Suprapubic skin (tissue), 4 donors: ENCODE data around the gene SLC10A3. TPM values are rescaled to one million over a fixed set of nuclear protein-coding genes. Genes with fewer than 3 reads are reported as not detected.

ENCODE experiments used
- DNase-seq, 2 donors: peaks; one replicate each; pipeline ENCODE4 v3.0.0-alpha.2; 2019; ENCODE audit warnings: low spot score in 2 of 2
- H3K27ac ChIP-seq: fragments of 200-600 bp; sonication (generic); one replicate; pipeline ENCODE4 v1.5.1; 2019
- H3K27me3 ChIP-seq: fragments of 200-600 bp; sonication (generic); one replicate; pipeline ENCODE4 v1.5.1; 2019
- H3K36me3 ChIP-seq: fragments of 200-600 bp; sonication (generic); one replicate; pipeline ENCODE4 v1.5.1; 2019
- H3K4me1 ChIP-seq: fragments of 200-600 bp; sonication (generic); one replicate; pipeline ENCODE4 v1.5.1; 2019
- H3K4me3 ChIP-seq: fragments of 200-600 bp; sonication (generic); one replicate; pipeline ENCODE4 v1.5.1; 2019; ENCODE audit warnings: mild to moderate bottlenecking
- H3K9me3 ChIP-seq: fragments of 200-600 bp; sonication (generic); one replicate; pipeline ENCODE4 v1.5.1; 2019
- EP300 ChIP-seq: sonication (generic); formaldehyde crosslinking; IDR thresholded peaks from one replicate; pipeline ENCODE4 v1.6.1; 2017; ENCODE audit warnings: antibody characterized with exemption
- POLR2A ChIP-seq, 2 donors: fragments of 450-650 bp; IDR thresholded peaks; one replicate each; pipeline ENCODE4 v1.6.1; 2017; ENCODE audit warnings: antibody characterized with exemption in 2 of 2, mild to moderate bottlenecking in 2 of 2, moderate library complexity in 2 of 2
- POLR2AphosphoS5 ChIP-seq, 3 donors: sonication (generic); formaldehyde crosslinking; IDR thresholded peaks; one replicate each; pipeline ENCODE4 v1.6.1; 2017; ENCODE audit warnings: antibody characterized with exemption in 3 of 3
- WGBS: methylation state at CpG from one replicate; pipeline ENCODE4 v1.1.5; 2018; 5-methylcytosine and 5-hydroxymethylcytosine counted together
- total RNA-seq, 4 donors: library from RNA; depleted of rRNA; stranded (reverse); fragments of >200 nt; gene quantifications; one replicate each; pipeline ENCODE4 v1.1.0, GENCODE V29; 2016
- TF ChIP-seq, protein P1 (sequence below), 2 donors: fragments of 200-600 bp in 1 of 2; fragments of 450-650 bp in 1 of 2; sonication (generic) in 1 of 2; IDR thresholded peaks; one replicate each; pipeline ENCODE4 v1.5.1; 2016 to 2019; ENCODE audit warnings: antibody characterized with exemption in 2 of 2, mild to moderate bottlenecking in 1 of 2, moderate library complexity in 1 of 2

Gene SLC10A3
- total RNA-seq, 4 donors from 2014 or later, result 16.5 to 45.0 (median 38.8) TPM

- WGBS, result 39% methylated on average over 13 of the region's 35 CpGs
- Histone ChIP-seq H3K27me3 (no peaks in the 10 kb centered on the region), H3K4me3 (peak overlapping the region; percentile 69), H3K4me1 (peaks cover 32% of the 10 kb centered on the region), H3K27ac (peak overlapping the region; percentile 83), H3K36me3 (no peaks in the 10 kb centered on the region), H3K9me3 (no peaks in the 10 kb centered on the region)
- TF ChIP-seq, protein P1, sequence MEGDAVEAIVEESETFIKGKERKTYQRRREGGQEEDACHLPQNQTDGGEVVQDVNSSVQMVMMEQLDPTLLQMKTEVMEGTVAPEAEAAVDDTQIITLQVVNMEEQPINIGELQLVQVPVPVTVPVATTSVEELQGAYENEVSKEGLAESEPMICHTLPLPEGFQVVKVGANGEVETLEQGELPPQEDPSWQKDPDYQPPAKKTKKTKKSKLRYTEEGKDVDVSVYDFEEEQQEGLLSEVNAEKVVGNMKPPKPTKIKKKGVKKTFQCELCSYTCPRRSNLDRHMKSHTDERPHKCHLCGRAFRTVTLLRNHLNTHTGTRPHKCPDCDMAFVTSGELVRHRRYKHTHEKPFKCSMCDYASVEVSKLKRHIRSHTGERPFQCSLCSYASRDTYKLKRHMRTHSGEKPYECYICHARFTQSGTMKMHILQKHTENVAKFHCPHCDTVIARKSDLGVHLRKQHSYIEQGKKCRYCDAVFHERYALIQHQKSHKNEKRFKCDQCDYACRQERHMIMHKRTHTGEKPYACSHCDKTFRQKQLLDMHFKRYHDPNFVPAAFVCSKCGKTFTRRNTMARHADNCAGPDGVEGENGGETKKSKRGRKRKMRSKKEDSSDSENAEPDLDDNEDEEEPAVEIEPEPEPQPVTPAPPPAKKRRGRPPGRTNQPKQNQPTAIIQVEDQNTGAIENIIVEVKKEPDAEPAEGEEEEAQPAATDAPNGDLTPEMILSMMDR (IDR thresholded peaks at IDR 0.05), result no peak
- TF ChIP-seq POLR2AphosphoS5 (IDR thresholded peaks at IDR 0.05) (no peak), EP300 (no peak), POLR2A (IDR thresholded peaks at IDR 0.05) (no peak)
- DNase-seq, result peak in 1 of 2 donors; percentile 70
Measured at GRCh38 chrX:154486052-154486395, 4.4 kb downstream of the SLC10A3 start.

DNA sequence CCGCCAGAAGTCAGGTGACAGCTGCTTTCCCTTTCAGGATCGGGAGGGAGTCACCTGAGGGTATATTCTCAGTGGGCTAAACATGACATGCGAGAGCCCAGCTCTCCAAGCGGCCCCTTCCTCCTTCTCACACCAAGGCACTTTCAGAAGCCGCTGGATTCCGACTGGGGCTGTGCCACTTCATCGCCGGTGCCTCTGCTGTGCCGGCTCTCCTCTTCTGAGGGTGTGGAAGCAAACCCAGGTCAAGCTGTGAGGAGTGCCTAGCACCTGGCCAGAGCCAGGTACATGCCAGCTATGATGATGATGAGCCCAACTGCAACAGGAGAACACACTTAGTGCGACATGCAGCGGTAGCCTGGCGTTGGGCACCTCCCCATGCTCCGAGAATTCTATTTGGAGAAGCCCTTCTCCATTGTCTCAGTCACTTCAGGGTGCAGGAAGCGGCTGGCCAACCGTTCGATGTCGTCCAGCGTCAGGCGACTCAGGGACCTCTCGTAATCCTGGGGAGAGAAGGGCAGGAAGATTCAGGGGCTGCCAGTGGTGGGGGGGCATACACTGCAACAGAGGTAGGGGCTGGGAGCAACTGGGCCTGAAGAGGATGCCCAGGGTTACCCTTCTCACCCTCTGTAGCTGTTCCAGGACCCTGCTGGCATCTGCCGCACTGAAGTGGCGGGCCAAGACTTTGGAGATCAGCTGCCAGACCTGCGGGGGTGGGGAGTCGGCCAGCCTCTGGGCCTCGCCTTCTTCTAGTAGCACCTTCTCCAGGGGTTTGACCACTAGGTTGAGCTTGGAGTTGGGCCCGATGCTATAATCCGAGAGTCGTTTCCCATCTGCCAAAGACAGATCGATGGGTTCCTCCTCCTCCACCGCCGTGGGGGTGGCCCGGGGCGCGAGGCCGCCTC, 5.0 kb downstream of the SLC10A3 start:
- Histone ChIP-seq H3K4me3 (peak overlapping the region; percentile 69), H3K4me1 (peaks cover 32% of the 10 kb centered on the region), H3K27ac (peak overlapping the region; percentile 83), H3K27me3 (no peaks in the 10 kb centered on the region), H3K36me3 (no peaks in the 10 kb centered on the region), H3K9me3 (no peaks in the 10 kb centered on the region)
- 83% methylated on average over 8 of the region's 35 CpGs for whole genome bisulfite sequencing
- TF ChIP-seq POLR2AphosphoS5 (IDR thresholded peaks at IDR 0.05) (no peak), POLR2A (IDR thresholded peaks at IDR 0.05) (no peak), EP300 (no peak)
- TF ChIP-seq, protein P1 (IDR thresholded peaks at IDR 0.05), result no peak
- DNase-seq, result peak in 1 of 2 donors; percentile 68

- H3K9me3 ChIP-seq, result no peaks in the 10 kb centered on the region
- H3K4me3 ChIP-seq, result no peak overlapping the region
- peak in 1 of 2 donors; percentile 59 for DNase-seq
- TF ChIP-seq EP300, result no peak
- TF ChIP-seq, protein P1 (IDR thresholded peaks at IDR 0.05), result no peak
- H3K27ac ChIP-seq, result no peak overlapping the region
- no peaks in the 10 kb centered on the region for H3K27me3 ChIP-seq
- H3K4me1 ChIP-seq, result peaks cover 31% of the 10 kb centered on the region
- 65% methylated on average over 10 of the region's 16 CpGs for WGBS
- H3K36me3 ChIP-seq, result no peaks in the 10 kb centered on the region
Measured at GRCh38 chrX:154484255-154485149, 5.9 kb downstream of the SLC10A3 start.

DNA sequence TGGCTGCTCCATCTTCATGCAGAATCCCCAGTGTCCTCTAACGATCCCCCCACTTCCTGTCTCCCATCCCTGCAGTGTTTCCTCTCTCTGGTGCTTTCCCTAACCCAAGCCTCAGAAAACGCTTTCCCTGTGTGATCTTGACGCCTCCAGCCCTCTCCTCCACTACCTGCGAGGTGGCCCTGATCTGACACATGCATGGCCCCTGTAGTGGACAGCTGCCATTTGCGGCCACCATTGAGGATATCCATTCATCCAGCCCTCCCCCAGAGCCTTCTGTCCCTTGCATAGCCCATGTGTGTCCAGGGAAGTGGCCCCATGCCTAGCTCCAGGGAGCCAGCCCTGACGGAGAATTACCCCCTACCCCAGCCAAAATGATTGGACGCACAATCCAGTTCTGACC, 7.1 kb downstream of the SLC10A3 start:
- H3K9me3 ChIP-seq, result no peaks in the 10 kb centered on the region
- no peak for DNase-seq
- peaks cover 26% of the 10 kb centered on the region for H3K4me1 ChIP-seq
- H3K36me3 ChIP-seq, result no peaks in the 10 kb centered on the region
- H3K27me3 ChIP-seq, result no peaks in the 10 kb centered on the region
- no peak overlapping the region for H3K27ac ChIP-seq
- H3K4me3 ChIP-seq, result no peak overlapping the region
- 82% methylated on average over 7 of the region's 7 CpGs for WGBS
- TF ChIP-seq POLR2A (IDR thresholded peaks at IDR 0.05) (no peak), EP300 (no peak), POLR2AphosphoS5 (IDR thresholded peaks at IDR 0.05) (no peak)
- TF ChIP-seq, protein P1 (IDR thresholded peaks at IDR 0.05), result no peak

GRCh38 chrX:154482786-154483185, 7.6 kb downstream of the SLC10A3 start:
- Histone ChIP-seq H3K9me3 (no peaks in the 10 kb centered on the region), H3K4me1 (peaks cover 32% of the 10 kb centered on the region), H3K27ac (no peak overlapping the region), H3K36me3 (no peaks in the 10 kb centered on the region), H3K4me3 (no peak overlapping the region), H3K27me3 (no peaks in the 10 kb centered on the region)
- TF ChIP-seq, protein P1 (IDR thresholded peaks at IDR 0.05), result no peak
- TF ChIP-seq POLR2A (IDR thresholded peaks at IDR 0.05) (no peak), EP300 (no peak), POLR2AphosphoS5 (IDR thresholded peaks at IDR 0.05) (no peak)
- 75% methylated on average over 4 of the region's 7 CpGs for WGBS
- DNase-seq, result no peak
